Central memory CD8-positive, alpha-beta T cell (primary cell): ENCODE results near the gene TOX3.

ENCODE experiments used
- ATAC-seq: fragments of 150-1000 bp; cut with Tn5 transposase; replicated peaks from 2 replicates; pipeline ENCODE4 v1.10.0; 2022; ENCODE audit warnings: mild to moderate bottlenecking, moderate FRiP score, moderate number of reproducible peaks; ENCODE audit not compliant: poor library complexity, severe bottlenecking; ENCODE audit errors: extremely low read depth
- DNase-seq, 2 donors: peaks; one replicate each; pipeline ENCODE4 v3.0.0; 2021; ENCODE audit warnings: low spot score in 2 of 2
- H3K27ac Mint-ChIP-seq: one replicate; pipeline ENCODE4 v1.8.0; 2022; ENCODE audit warnings: low read depth, mild to moderate bottlenecking, moderate library complexity, mixed read lengths
- H3K27me3 Mint-ChIP-seq: one replicate; pipeline ENCODE4 v1.8.0; 2022; ENCODE audit warnings: mixed read lengths
- H3K36me3 Mint-ChIP-seq: one replicate; pipeline ENCODE4 v1.8.0; 2022; ENCODE audit warnings: mild to moderate bottlenecking, moderate library complexity, mixed read lengths; ENCODE audit not compliant: insufficient read depth
- H3K4me1 Mint-ChIP-seq: one replicate; pipeline ENCODE4 v1.8.0; 2022; ENCODE audit warnings: mixed read lengths
- H3K4me3 Mint-ChIP-seq: one replicate; pipeline ENCODE4 v1.8.0; 2022; ENCODE audit warnings: mild to moderate bottlenecking, moderate library complexity, mixed read lengths
- H3K9me3 Mint-ChIP-seq: one replicate; pipeline ENCODE4 v1.8.0; 2022; ENCODE audit warnings: mixed read lengths

TOX3 gene

DNA sequence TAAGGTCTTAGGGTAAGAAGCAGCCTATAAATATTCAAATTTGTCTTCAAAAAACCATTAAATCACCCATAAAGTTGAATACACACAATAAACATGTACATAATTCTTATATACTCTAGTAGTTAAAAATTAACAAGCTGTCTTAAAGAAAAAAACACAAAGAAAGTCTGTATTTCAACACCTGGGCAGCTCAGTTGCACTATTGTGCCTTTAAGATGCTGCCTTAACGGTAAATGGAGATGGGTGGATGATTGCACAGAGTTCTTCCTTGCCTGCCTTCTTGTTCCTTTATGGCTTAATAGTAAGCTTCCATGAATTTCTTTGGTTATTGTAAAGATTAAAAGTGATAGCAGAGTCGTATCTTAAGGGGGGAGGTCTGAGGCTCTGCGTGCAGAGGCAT lies 105.1 kb downstream of the TOX3 start:
- H3K4me1 Mint-ChIP-seq, result no peaks in the 10 kb centered on the region
- H3K9me3 Mint-ChIP-seq, result no peaks in the 10 kb centered on the region
- DNase-seq, result no peak
- H3K27ac Mint-ChIP-seq, result no peak overlapping the region
- no peak for ATAC-seq
- H3K36me3 Mint-ChIP-seq, result no peaks in the 10 kb centered on the region
- no peak overlapping the region for H3K4me3 Mint-ChIP-seq
- H3K27me3 Mint-ChIP-seq, result no peaks in the 10 kb centered on the region

DNA sequence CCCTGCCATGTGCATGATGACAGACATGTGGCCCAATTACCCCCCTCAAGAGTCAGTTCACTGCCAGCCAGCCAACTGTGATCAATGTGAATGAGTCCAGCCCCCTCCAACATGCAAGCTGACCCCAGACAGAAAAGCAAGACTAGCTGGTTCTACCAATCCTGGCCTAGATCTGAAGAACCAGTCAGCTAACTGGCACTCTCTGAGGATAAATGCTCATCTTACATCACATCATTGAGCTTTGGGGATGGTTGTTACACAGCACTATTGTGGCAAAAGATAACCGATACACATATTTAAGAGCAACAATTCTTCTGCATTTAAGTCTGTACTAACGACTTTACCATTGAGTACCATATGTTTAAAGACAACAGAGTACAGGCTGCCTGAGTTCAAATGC lies 106.7 kb downstream of the TOX3 start:
- no peak for ATAC-seq
- Mint-ChIP-seq H3K36me3 (no peaks in the 10 kb centered on the region), H3K27me3 (no peaks in the 10 kb centered on the region), H3K4me1 (no peaks in the 10 kb centered on the region), H3K27ac (no peak overlapping the region), H3K4me3 (no peak overlapping the region), H3K9me3 (no peaks in the 10 kb centered on the region)
- DNase-seq, result no peak

DNA sequence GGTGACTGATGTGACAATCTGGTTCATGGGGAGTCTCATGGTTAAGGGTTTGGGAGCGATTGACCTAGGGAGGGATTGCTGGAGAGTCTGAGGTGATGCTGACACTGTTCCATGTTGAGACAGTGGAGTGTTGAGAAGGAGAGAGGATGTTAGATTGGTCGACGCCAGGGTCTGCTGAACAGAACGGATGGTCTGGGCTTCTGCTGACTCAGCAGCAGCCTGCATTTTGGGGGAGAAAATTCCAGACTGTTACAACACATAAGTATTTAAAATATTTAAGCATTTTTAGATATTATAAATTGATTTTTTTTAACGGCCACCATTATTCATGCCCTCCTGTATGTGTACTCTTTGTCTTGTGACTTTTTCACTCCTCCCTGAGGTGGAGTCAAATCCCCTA lies 107.2 kb downstream of the TOX3 start:
- no peak overlapping the region for H3K4me3 Mint-ChIP-seq
- H3K9me3 Mint-ChIP-seq, result no peaks in the 10 kb centered on the region
- no peaks in the 10 kb centered on the region for H3K36me3 Mint-ChIP-seq
- H3K4me1 Mint-ChIP-seq, result no peaks in the 10 kb centered on the region
- no peak overlapping the region for H3K27ac Mint-ChIP-seq
- ATAC-seq, result no peak
- no peak for DNase-seq
- no peaks in the 10 kb centered on the region for H3K27me3 Mint-ChIP-seq

DNA sequence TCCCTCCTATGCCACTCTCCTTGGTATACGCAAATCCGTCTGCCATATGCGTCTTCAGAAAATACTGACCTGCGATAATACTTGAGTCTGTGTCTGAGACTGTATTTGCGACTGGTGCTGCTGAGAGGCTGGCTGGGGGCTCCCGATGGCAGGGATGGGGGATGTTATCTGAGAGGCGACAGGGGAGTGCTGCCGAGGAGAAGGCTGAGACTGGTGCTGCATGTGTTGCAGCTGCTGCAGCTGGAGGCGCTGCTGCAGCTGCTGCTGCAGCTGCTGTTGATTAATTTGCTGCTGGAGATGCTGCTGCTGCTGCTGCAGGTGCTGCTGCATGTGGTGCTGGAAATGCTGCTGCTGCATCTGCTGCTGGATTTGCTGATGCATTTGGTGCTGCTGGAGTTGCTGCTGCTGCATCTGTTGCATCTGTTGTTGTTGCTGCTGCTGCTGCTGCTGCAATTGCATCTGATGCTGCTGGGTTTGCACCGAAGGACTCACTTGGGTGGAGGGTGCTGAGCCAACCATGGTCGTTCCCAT lies 107.7 kb downstream of the TOX3 start:
- Mint-ChIP-seq H3K9me3 (no peaks in the 10 kb centered on the region), H3K36me3 (no peaks in the 10 kb centered on the region), H3K4me1 (no peaks in the 10 kb centered on the region), H3K27me3 (no peaks in the 10 kb centered on the region), H3K27ac (no peak overlapping the region), H3K4me3 (no peak overlapping the region)
- no peak for DNase-seq
- no peak for ATAC-seq

DNA sequence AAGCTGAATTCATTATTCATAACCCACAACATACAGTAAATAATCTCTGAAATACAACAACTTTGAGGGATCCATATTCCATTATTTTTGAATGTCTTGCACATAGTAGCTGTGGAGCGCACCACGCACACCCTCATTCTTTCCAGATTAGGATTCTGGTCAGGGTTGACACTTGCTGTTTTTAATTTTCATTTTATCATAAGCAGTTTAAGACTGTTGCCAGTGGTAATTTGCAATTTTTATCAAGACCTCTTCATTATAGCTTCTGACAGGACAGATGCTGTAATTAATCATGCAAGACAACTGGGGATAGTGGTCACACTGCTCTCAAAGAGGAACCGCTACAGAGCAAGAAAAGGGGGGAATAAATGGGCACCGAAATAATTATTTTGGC lies 109.7 kb downstream of the TOX3 start:
- Mint-ChIP-seq H3K4me3 (no peak overlapping the region), H3K9me3 (no peaks in the 10 kb centered on the region), H3K27ac (no peak overlapping the region), H3K4me1 (no peaks in the 10 kb centered on the region), H3K36me3 (no peaks in the 10 kb centered on the region), H3K27me3 (no peaks in the 10 kb centered on the region)
- ATAC-seq, result no peak
- DNase-seq, result no peak

DNA sequence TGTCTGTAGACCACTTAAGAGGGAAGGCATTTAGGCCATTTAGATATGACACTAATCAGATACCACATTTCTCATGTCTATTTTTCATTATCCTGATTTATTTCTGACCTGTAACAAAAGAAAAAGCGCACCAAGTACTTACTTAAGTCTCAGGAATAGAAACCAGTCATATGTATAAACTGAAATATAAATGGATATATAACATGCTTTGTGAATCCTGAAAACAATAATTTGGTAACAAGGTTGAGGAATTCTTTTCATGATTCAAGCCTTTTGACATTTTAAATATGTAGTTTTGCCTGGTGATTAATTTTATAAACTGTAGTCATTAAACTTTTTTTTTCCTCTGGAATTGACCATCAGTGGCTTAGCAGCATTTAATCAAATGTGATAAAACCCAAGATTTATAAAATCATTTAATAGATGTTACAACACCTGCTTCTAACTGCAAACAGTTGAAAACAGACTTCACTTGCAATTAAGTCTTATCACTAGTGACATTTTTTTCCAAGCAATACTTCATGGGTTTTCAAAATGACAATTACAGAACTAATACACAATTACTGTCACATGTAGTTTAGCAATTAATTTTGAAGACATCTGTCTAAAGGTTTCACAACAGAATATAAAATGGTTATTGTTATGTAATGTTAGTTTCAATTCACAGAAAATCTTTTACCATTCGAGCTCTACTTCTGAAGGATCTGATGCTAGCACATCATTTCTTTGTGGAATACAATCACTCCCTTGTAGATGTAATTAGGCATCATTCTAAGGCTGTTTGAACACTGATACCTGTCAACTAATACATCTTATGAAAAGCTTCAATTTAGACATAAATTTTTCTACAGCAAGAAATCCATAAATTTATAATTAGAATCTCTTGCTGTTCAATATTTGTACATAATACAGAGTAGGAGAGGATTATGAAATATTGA lies 110.3 kb downstream of the TOX3 start:
- Mint-ChIP-seq H3K27me3 (no peaks in the 10 kb centered on the region), H3K4me3 (no peak overlapping the region), H3K27ac (no peak overlapping the region), H3K36me3 (no peaks in the 10 kb centered on the region), H3K9me3 (no peaks in the 10 kb centered on the region), H3K4me1 (no peaks in the 10 kb centered on the region)
- ATAC-seq (no peak), DNase-seq (no peak)

DNA sequence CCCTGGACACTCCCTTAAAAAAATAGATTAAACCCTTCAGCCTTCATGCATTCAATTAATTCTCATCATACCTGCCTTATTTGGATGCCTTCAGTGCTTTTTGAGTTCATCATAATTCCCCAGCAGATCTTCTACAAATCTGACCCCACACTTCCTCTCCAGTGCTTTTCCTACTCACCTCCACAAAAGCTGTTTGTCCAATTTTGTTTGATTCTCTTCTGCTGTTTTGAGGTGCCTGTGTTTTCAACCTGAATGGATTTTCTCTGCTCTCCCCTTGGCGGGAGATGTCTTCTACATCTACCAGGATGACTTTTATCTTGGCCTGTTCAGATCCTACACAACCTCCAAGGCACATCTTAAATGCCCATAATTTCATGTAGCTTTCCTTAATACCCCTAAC lies 112.7 kb downstream of the TOX3 start:
- no peaks in the 10 kb centered on the region for H3K36me3 Mint-ChIP-seq
- H3K27ac Mint-ChIP-seq, result no peak overlapping the region
- H3K4me1 Mint-ChIP-seq, result no peaks in the 10 kb centered on the region
- no peak for ATAC-seq
- no peaks in the 10 kb centered on the region for H3K9me3 Mint-ChIP-seq
- H3K4me3 Mint-ChIP-seq, result no peak overlapping the region
- H3K27me3 Mint-ChIP-seq, result no peaks in the 10 kb centered on the region
- DNase-seq, result no peak

DNA sequence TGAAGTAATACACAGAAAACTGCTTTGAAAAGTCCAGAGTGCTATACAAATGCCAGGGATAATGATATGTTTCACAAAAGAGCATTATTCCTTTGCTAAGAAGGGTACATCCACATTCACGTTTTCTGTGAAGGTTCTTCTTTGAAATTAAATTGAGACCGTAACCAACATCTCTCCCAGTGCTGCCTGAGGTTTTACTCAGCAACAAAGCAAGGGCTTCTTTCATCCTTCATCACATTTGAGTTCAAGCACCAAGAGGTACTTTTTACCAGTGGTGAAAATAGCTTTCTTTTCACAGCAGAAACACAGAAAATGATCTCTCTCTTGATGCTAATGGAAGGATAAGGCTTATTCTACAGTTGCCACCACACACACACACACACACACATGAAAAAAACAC lies 113.3 kb downstream of the TOX3 start:
- no peak for DNase-seq
- Mint-ChIP-seq H3K36me3 (no peaks in the 10 kb centered on the region), H3K27ac (no peak overlapping the region), H3K9me3 (peaks cover under 1% of the 10 kb centered on the region), H3K27me3 (no peaks in the 10 kb centered on the region), H3K4me3 (no peak overlapping the region), H3K4me1 (no peaks in the 10 kb centered on the region)
- no peak for ATAC-seq

DNA sequence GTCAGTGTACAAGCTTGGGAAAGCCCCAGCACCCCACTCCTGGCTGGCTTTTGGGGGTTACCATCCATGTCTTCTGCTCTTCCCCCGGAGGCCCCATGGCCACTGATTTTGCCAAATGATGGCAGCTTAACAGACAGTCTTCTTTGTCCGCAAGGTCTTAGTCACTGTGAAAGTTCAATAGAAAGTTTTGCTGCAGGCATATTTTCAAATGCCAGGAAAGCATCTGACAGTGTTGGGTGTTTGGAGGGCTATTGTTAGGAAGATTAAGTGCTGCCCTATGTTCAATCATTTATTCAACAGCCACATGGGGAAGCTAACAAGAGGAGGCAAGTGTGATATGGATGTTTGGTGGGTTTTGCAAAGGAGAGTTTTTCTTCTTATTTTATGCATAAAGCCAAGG lies 122.4 kb downstream of the TOX3 start:
- Mint-ChIP-seq H3K27ac (no peak overlapping the region), H3K4me3 (no peak overlapping the region), H3K36me3 (peaks cover 2% of the 10 kb centered on the region), H3K9me3 (peaks cover 12% of the 10 kb centered on the region), H3K27me3 (no peaks in the 10 kb centered on the region), H3K4me1 (no peaks in the 10 kb centered on the region)
- no peak for ATAC-seq
- no peak for DNase-seq

DNA sequence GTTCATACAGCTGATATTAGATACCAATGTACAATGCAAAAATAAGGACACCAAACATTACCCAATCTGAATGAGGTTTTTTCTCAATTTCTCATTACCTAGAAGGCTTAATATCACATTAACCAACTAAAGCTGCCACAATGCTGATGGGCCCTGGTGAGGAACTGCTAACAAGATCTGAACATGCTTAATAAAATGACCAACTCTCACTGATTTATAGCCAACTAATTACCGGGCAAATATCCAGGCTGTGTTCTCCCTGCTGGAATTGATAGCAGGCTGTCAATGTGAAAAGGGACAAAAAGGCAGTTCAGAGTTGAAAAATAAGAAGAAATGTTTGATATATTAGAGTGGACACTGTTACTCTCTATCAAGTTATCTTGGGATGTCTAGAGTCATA lies 124.6 kb downstream of the TOX3 start:
- peaks cover 5% of the 10 kb centered on the region for H3K9me3 Mint-ChIP-seq
- no peaks in the 10 kb centered on the region for H3K4me1 Mint-ChIP-seq
- no peak overlapping the region for H3K4me3 Mint-ChIP-seq
- no peaks in the 10 kb centered on the region for H3K27me3 Mint-ChIP-seq
- ATAC-seq, result no peak
- no peaks in the 10 kb centered on the region for H3K36me3 Mint-ChIP-seq
- H3K27ac Mint-ChIP-seq, result no peak overlapping the region
- DNase-seq, result no peak

DNA sequence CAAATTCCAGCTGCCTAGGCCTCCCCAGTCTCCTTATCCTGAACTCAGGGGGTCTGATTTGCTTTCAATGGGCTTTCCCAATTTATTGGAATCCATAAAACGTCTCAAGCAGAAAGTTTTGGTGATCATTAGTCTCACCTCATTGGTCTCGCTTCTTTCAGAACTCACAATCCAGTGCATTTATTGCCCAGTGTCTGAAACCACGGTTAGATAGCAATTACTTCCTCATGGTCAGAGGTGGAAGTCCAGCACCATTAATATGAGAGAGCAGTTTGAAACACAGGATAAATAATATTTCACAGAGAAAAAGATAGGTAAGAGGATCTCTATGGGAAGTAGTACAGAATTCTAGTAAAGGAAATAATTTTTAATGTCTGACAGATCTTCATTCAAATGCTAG lies 128.7 kb downstream of the TOX3 start:
- DNase-seq, result no peak
- ATAC-seq, result no peak
- peaks cover 5% of the 10 kb centered on the region for H3K9me3 Mint-ChIP-seq
- no peak overlapping the region for H3K27ac Mint-ChIP-seq
- no peak overlapping the region for H3K4me3 Mint-ChIP-seq
- no peaks in the 10 kb centered on the region for H3K4me1 Mint-ChIP-seq
- no peaks in the 10 kb centered on the region for H3K27me3 Mint-ChIP-seq
- no peaks in the 10 kb centered on the region for H3K36me3 Mint-ChIP-seq

DNA sequence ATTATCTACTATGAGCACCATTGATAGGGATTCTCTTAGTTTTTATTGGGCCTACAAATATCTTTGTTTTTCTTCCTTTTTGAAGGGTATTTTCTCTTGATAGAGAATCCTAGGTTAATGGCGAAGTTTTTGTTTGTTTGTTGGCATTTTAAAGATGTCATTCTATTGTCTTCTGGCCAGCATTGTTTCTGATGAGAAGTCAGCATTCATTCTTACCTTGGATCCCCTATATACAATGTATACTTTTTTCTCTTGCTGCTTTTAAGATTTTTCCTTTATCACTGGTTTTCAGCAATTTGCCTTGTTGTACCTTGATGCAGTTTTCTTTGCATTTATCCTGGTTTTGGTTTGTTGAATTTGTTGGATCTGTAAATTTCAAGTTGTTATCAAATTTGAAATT lies 130.1 kb downstream of the TOX3 start:
- Mint-ChIP-seq H3K27me3 (no peaks in the 10 kb centered on the region), H3K4me3 (no peak overlapping the region), H3K4me1 (no peaks in the 10 kb centered on the region), H3K27ac (no peak overlapping the region), H3K9me3 (peaks cover 5% of the 10 kb centered on the region), H3K36me3 (no peaks in the 10 kb centered on the region)
- DNase-seq (no peak), ATAC-seq (no peak)

DNA sequence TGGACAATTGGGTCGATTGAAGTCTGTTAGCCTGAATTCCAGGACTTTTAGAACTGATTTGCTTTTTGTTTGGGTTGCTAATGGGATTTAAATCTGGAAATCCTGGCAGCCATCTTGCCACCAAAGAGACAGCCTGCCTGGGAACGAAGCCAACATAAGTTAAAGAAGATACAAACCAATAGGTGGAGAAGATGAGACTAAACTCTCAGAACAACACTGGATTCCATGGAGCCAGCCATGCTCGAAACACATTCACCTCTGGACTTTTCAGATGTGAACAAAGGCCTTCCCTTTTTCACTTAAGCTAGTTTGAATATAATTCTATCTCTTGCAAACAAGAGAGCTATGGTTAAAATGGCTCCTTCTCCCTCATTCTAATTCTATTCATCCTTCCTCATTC lies 135.9 kb downstream of the TOX3 start:
- DNase-seq (no peak), ATAC-seq (no peak)
- Mint-ChIP-seq H3K36me3 (no peaks in the 10 kb centered on the region), H3K27ac (no peak overlapping the region), H3K4me1 (no peaks in the 10 kb centered on the region), H3K9me3 (no peaks in the 10 kb centered on the region), H3K4me3 (no peak overlapping the region), H3K27me3 (no peaks in the 10 kb centered on the region)
